HG03520 (cell line): ENCODE results near the gene CHD6.

Source experiments
- ATAC-seq: cut with Tn5 transposase; IDR thresholded peaks from one replicate; pipeline ENCODE4 v1.9.1; 2021; ENCODE audit warnings: mild to moderate bottlenecking, moderate library complexity; ENCODE audit not compliant: unreplicated experiment

Gene CHD6

DNA sequence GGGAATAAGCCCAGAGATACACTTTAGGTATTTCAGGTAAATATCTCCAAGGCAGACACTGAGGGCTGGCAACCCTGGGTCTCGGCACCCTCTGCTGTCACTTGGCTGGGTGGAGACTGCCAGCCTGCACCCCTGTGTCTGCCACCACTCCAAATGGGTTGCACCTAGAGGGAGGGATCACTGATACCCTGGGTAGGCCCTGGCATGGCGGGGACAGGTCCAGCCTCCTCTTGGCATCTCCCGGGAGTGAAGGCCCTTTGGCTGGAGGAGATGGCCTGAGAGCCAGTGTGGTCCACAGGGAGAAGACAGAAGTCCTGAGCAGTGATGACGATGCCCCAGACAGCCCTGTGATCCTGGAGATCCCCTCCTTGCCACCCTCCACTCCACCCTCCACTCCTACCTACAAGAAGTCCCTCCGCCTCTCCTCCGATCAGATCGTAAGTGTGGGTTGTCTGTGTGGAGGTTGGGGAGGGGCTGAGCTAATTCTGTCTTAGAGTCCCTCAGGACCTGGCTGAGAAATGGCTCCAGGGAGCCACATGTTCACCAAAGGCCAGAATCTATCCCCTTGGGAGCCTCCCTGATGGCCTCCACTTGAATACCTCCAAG is 262.5 kb downstream of the CHD6 start:
- no peak for ATAC-seq

GRCh38 chr20:41355192-41355591 is 263.0 kb downstream of the CHD6 start:
- no peak for ATAC-seq

- no peak for ATAC-seq
These were observed 264.6 kb downstream of the CHD6 start for GRCh38 chr20:41353530-41353929.

GRCh38 chr20:41352666-41353065 is 265.5 kb downstream of the CHD6 start:
- ATAC-seq, result no peak

- no peak for ATAC-seq
These were observed 266.1 kb downstream of the CHD6 start for GRCh38 chr20:41352106-41352505.
